Progenitor cell of endocrine pancreas (in vitro differentiated cells): ENCODE measurements around the gene MBNL1. TPM values are rescaled to one million over a fixed set of nuclear protein-coding genes. Genes with fewer than 3 reads are reported as not detected.

ENCODE experiments used
- DNase-seq: peaks from one replicate; pipeline ENCODE4 v3.0.0; 2021; ENCODE audit warnings: low spot score; ENCODE audit not compliant: unreplicated experiment
- H3K27ac Mint-ChIP-seq: 2 replicates; pipeline ENCODE4 v1.8.0; 2021; ENCODE audit warnings: mild to moderate bottlenecking, moderate library complexity, mixed read lengths
- H3K27me3 Mint-ChIP-seq: 2 replicates; pipeline ENCODE4 v1.8.0; 2021; ENCODE audit warnings: mixed read lengths
- H3K36me3 Mint-ChIP-seq: 2 replicates; pipeline ENCODE4 v1.8.0; 2022; ENCODE audit warnings: mixed read lengths; ENCODE audit not compliant: insufficient read depth
- H3K4me1 Mint-ChIP-seq: 2 replicates; pipeline ENCODE4 v1.8.0; 2021; ENCODE audit warnings: low read depth, mixed read lengths
- H3K4me3 Mint-ChIP-seq: 2 replicates; pipeline ENCODE4 v1.8.0; 2021; ENCODE audit warnings: low read depth, mild to moderate bottlenecking, moderate library complexity, mixed read lengths
- H3K9me3 Mint-ChIP-seq: 2 replicates; pipeline ENCODE4 v1.8.0; 2021; ENCODE audit warnings: low read depth, mixed read lengths
- CTCF ChIP-seq: fragments of 200-600 bp; sonication (generic); IDR thresholded peaks from one replicate; pipeline ENCODE4 v1.5.0; 2021; ENCODE audit warnings: antibody characterized with exemption, mild to moderate bottlenecking; ENCODE audit not compliant: unreplicated experiment
- total RNA-seq: library from RNA; stranded (reverse); gene quantifications from 2 replicates; pipeline ENCODE4 v1.2.1, GENCODE V29; 2021

MBNL1 gene
- total RNA-seq, 1 donor from 2014 or later: 29.4 TPM

DNA sequence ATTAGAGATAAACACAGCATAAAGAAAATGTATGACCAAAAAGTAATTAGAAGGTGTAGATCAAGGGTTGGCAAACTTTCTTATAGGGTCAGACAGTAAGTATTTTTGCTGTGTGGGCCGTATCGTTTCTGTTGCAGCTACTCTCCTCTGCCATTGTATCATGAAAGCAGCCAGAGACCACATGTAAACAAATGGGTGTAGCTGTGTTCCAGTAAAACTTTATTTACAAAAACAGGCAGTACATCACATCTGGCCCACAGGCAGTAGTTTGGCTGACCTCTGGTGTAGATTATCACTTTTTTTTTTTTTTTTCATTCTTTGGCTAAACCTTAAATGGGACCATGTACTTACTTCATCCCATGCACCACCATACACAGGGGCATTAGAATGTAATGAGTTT is 190.8 kb downstream of the MBNL1 start:
- H3K4me3 Mint-ChIP-seq: no peak overlapping the region
- no peak for TF ChIP-seq CTCF
- no peak for DNase-seq
- no peaks in the 10 kb centered on the region for H3K27me3 Mint-ChIP-seq
- H3K9me3 Mint-ChIP-seq: no peaks in the 10 kb centered on the region
- H3K4me1 Mint-ChIP-seq: peaks cover 2% of the 10 kb centered on the region
- H3K27ac Mint-ChIP-seq: no peak overlapping the region
- peaks cover 1% of the 10 kb centered on the region for H3K36me3 Mint-ChIP-seq

DNA sequence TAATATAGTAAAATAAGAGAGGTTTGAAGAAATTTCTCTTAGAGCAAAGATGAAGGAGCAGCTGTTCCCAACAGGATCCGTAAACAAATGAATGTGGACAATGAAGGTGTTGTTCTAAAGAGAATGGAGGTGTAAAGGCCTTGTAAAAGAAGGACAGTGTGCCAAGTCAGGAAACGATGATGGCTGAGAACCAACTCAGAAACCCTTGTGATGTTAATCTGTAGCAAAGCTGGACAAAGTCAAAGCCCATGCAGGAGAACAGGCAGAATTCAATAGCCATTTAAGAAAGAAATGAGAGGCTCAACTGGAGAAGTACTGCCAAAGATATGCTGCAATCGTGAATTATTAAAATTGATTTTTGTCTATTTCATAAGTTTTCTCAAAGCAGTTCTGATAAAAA is 192.2 kb downstream of the MBNL1 start:
- no peak overlapping the region for H3K4me3 Mint-ChIP-seq
- H3K9me3 Mint-ChIP-seq: no peaks in the 10 kb centered on the region
- TF ChIP-seq CTCF: no peak
- peaks cover 2% of the 10 kb centered on the region for H3K4me1 Mint-ChIP-seq
- H3K27me3 Mint-ChIP-seq: no peaks in the 10 kb centered on the region
- no peak overlapping the region for H3K27ac Mint-ChIP-seq
- no peak for DNase-seq
- H3K36me3 Mint-ChIP-seq: peaks cover 1% of the 10 kb centered on the region

DNA sequence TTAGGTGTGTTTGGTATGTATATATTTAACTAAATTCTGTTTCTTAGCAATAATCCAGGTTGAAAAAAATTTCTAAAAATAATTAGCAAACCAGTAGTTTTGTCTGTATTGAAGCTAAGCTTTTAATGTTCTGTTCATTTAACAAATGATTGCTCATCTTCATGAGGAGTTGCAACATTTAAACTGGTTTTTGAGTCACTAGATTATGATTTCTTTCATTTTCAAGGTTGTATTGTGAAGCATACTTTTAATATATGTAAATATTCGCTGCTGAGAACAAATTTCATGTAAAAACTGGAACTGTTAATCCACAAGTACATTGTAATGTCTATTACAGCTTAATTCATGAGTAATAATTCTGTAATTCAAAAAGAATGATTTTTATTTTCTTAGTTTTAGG is 192.7 kb downstream of the MBNL1 start:
- H3K27me3 Mint-ChIP-seq: no peaks in the 10 kb centered on the region

DNA sequence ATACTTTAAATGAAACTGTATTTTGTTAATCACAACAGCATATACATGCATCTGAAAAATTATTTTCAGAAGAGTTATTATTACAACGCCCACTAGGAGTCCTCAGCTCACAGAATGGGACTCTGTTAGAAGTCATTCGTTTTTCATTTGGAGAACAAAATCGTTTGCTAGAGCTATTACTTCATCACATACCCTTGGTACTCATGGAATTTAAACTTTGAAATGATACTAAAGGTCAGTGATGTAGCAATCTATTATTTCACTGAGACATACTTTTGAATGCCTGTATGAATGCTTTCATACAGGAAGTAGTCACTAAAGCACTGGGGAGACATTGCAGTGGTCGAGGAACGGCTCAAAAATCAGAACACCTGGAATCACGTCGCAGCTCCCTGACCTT is 198.1 kb downstream of the MBNL1 start:
- Mint-ChIP-seq H3K4me3 (no peak overlapping the region), H3K4me1 (peaks cover 4% of the 10 kb centered on the region), H3K36me3 (peaks cover 4% of the 10 kb centered on the region), H3K9me3 (peaks cover 4% of the 10 kb centered on the region), H3K27me3 (no peaks in the 10 kb centered on the region), H3K27ac (no peak overlapping the region)
- no peak for DNase-seq
- TF ChIP-seq CTCF: peak; percentile 52

More for the DNA sequence above, 192.7 kb downstream of the MBNL1 start:
- H3K27ac Mint-ChIP-seq: no peak overlapping the region
- H3K36me3 Mint-ChIP-seq: peaks cover 1% of the 10 kb centered on the region
- no peaks in the 10 kb centered on the region for H3K9me3 Mint-ChIP-seq
- H3K4me1 Mint-ChIP-seq: peaks cover 2% of the 10 kb centered on the region
- H3K4me3 Mint-ChIP-seq: no peak overlapping the region
- no peak for TF ChIP-seq CTCF
- no peak for DNase-seq

GRCh38 chr3:152469248-152470025 is 200.7 kb downstream of the MBNL1 start:
- Mint-ChIP-seq H3K36me3 (peaks cover 4% of the 10 kb centered on the region), H3K4me1 (peaks cover 4% of the 10 kb centered on the region), H3K27me3 (no peaks in the 10 kb centered on the region), H3K27ac (no peak overlapping the region), H3K4me3 (no peak overlapping the region), H3K9me3 (peaks cover 4% of the 10 kb centered on the region)
- DNase-seq: no peak
- TF ChIP-seq CTCF: no peak
